PC-3 (cell line): ENCODE measurements around the gene NAA38. TPM values are rescaled to one million over a fixed set of nuclear protein-coding genes. Genes with fewer than 3 reads are reported as not detected.

Experiments used
- ATAC-seq: fragments of 200-7000 bp; cut with Tn5 transposase; 2 replicates; pipeline ENCODE4 v1.9.1; 2020; ENCODE audit warnings: mild to moderate bottlenecking, moderate library complexity
- BruUV-seq: library from RNA; stranded (reverse); fragments of 400-500 nt; replicated peaks from 2 replicates; lab custom pipeline; 2021; lab: Mats Ljungman, UMichigan
- CTCF ChIA-PET: fragments of 300-600 bp; sonication (Branson Sonifier 250); formaldehyde crosslinking; loops from one replicate; lab custom pipeline; 2022; ENCODE audit warnings: antibody characterized with exemption; lab: Charles Lee
- POLR2A ChIA-PET: fragments of 300-600 bp; sonication (Branson Sonifier 250); formaldehyde crosslinking; loops from one replicate; lab custom pipeline; 2022; ENCODE audit warnings: antibody characterized with exemption; ENCODE audit not compliant: unreplicated experiment; lab: Charles Lee
- DNase-seq: peaks from one replicate; pipeline ENCODE4 v3.0.0-alpha.2; 2015
- H2AFZ ChIP-seq: fragments of 300-600 bp; sonication (generic); 2 replicates; pipeline ENCODE4 v1.6.0; 2016; ENCODE audit warnings: antibody characterized with exemption, low read length
- H3F3A ChIP-seq: fragments of 300-600 bp; sonication (generic); one replicate; pipeline ENCODE4 v1.6.0; 2017; ENCODE audit warnings: antibody characterized with exemption, low read length, control low read depth, mild to moderate bottlenecking; ENCODE audit not compliant: unreplicated experiment
- H3K27ac ChIP-seq: fragments of 300-600 bp; sonication (generic); 2 replicates; pipeline ENCODE4 v1.5.1; 2016; ENCODE audit warnings: mild to moderate bottlenecking, low read length
- H3K27me3 ChIP-seq: fragments of 300-600 bp; sonication (generic); 2 replicates; pipeline ENCODE4 v1.6.1; 2016; ENCODE audit warnings: low read length, mixed read lengths
- H3K36me3 ChIP-seq: fragments of 300-600 bp; sonication (generic); 2 replicates; pipeline ENCODE4 v1.6.1; 2016; ENCODE audit warnings: low read depth, mixed run types, low read length, mixed read lengths
- H3K4me1 ChIP-seq: fragments of 300-600 bp; sonication (generic); 2 replicates; pipeline ENCODE4 v1.5.1; 2016; ENCODE audit warnings: low read length; ENCODE audit not compliant: insufficient read depth
- H3K4me2 ChIP-seq: fragments of 300-600 bp; sonication (generic); 2 replicates; pipeline ENCODE4 v1.6.0; 2016; ENCODE audit warnings: low read length
- H3K4me3 ChIP-seq: fragments of 300-600 bp; sonication (generic); 2 replicates; pipeline ENCODE4 v1.5.1; 2016; ENCODE audit warnings: mild to moderate bottlenecking, low read length, mixed read lengths
- H3K79me2 ChIP-seq: fragments of 300-600 bp; sonication (generic); 2 replicates; pipeline ENCODE4 v1.6.1; 2017; ENCODE audit warnings: low read length, mixed read lengths
- H3K9ac ChIP-seq: fragments of 300-600 bp; sonication (generic); 2 replicates; pipeline ENCODE4 v1.6.0; 2016; ENCODE audit warnings: mild to moderate bottlenecking, low read length
- H3K9me2 ChIP-seq: fragments of 300-600 bp; sonication (generic); replicated peaks from 2 replicates; pipeline ENCODE4 v1.6.1; 2016; ENCODE audit warnings: mixed run types, low read length, mixed read lengths
- H3K9me3 ChIP-seq: fragments of 300-600 bp; sonication (generic); 2 replicates; pipeline ENCODE4 v1.6.1; 2016; ENCODE audit warnings: low read length, mixed read lengths
- H4K20me1 ChIP-seq: fragments of 300-600 bp; sonication (generic); 2 replicates; pipeline ENCODE4 v1.6.1; 2016; ENCODE audit warnings: low read length, mixed read lengths
- EZH2 ChIP-seq: fragments of 300-600 bp; sonication (generic); IDR thresholded peaks from one replicate; pipeline ENCODE4 v1.6.1; 2017; ENCODE audit warnings: antibody characterized with exemption, mild to moderate bottlenecking, low read length; ENCODE audit not compliant: unreplicated experiment
- EZH2phosphoT487 ChIP-seq: fragments of 300-600 bp; sonication (generic); IDR thresholded peaks from 2 replicates; pipeline ENCODE4 v1.6.1; 2018; ENCODE audit warnings: mild to moderate bottlenecking, antibody characterized with exemption, low read length, borderline replicate concordance
- intact Hi-C: fragments of 100-400 bp; cut with micrococcal nuclease; formaldehyde crosslinking; loops from 2 replicates; pipeline ENCODE4 v1.9.0; 2023
- total RNA-seq: library from RNA; depleted of rRNA; stranded (reverse); fragments of >200 nt; gene quantifications from 2 replicates; pipeline ENCODE4 v1.2.3, GENCODE V29; 2014
- TF ChIP-seq, protein P1 (sequence below): fragments of 300-600 bp; sonication (generic); conservative IDR thresholded peaks from 2 replicates; pipeline ENCODE4 v1.5.1; 2017; ENCODE audit warnings: antibody characterized with exemption, low read depth, mild to moderate bottlenecking, low read length

Gene NAA38
- total RNA-seq, 1 experiment from 2014 or later: 403 TPM

DNA sequence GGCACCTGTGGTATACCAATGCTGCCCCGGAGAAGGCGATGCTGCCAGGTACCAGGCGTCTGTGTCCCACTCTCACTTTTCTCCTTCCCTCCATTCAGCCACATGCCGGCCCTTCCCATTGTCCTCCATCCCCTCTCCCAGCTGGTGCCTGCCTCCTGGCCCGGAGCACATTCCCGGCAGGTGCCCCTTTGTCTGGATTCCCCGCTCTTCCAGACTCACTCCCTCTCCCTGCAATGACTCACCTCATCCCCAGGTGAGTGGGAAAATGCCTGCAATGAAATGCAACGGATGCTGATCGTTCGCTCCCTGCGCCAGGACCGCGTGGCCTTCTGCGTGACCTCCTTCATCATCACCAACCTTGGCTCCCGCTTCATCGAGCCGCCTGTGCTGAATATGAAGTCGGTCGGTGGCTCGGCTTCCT lies 33.8 kb downstream of the NAA38 start:
- no peaks in the 10 kb centered on the region for H3K9me2 ChIP-seq
- H3K4me1 ChIP-seq: no peaks in the 10 kb centered on the region
- no peak overlapping the region for H3K4me3 ChIP-seq
- no peak overlapping the region for H3K27ac ChIP-seq
- no peaks in the 10 kb centered on the region for H3K79me2 ChIP-seq
- intact Hi-C loops: loop anchor here (5.0 kb wide), 1 partner anchor 76 kb away; no protein-coding TSS in a partner anchor
- no peak overlapping the region for H3K9ac ChIP-seq
- no peak overlapping the region for H3K4me2 ChIP-seq
- no peak overlapping the region for H2AFZ ChIP-seq
- no peaks in the 10 kb centered on the region for H3K36me3 ChIP-seq
- DNase-seq (no peak), ATAC-seq (no peak)
- no TSS peak for BruUV-seq
- H4K20me1 ChIP-seq: no peaks in the 10 kb centered on the region
- ChIA-PET CTCF (interaction anchor here (0.6 kb wide), 1 partner anchor 89 kb away, joined by 3 read pairs; no protein-coding TSS in a partner anchor), POLR2A (no interaction called here)
- H3K9me3 ChIP-seq: no peaks in the 10 kb centered on the region
- TF ChIP-seq, protein P1, sequence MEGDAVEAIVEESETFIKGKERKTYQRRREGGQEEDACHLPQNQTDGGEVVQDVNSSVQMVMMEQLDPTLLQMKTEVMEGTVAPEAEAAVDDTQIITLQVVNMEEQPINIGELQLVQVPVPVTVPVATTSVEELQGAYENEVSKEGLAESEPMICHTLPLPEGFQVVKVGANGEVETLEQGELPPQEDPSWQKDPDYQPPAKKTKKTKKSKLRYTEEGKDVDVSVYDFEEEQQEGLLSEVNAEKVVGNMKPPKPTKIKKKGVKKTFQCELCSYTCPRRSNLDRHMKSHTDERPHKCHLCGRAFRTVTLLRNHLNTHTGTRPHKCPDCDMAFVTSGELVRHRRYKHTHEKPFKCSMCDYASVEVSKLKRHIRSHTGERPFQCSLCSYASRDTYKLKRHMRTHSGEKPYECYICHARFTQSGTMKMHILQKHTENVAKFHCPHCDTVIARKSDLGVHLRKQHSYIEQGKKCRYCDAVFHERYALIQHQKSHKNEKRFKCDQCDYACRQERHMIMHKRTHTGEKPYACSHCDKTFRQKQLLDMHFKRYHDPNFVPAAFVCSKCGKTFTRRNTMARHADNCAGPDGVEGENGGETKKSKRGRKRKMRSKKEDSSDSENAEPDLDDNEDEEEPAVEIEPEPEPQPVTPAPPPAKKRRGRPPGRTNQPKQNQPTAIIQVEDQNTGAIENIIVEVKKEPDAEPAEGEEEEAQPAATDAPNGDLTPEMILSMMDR: no peak
- TF ChIP-seq EZH2phosphoT487 (no peak), EZH2 (no peak)
- H3F3A ChIP-seq: no peaks in the 10 kb centered on the region
- no peaks in the 10 kb centered on the region for H3K27me3 ChIP-seq

DNA sequence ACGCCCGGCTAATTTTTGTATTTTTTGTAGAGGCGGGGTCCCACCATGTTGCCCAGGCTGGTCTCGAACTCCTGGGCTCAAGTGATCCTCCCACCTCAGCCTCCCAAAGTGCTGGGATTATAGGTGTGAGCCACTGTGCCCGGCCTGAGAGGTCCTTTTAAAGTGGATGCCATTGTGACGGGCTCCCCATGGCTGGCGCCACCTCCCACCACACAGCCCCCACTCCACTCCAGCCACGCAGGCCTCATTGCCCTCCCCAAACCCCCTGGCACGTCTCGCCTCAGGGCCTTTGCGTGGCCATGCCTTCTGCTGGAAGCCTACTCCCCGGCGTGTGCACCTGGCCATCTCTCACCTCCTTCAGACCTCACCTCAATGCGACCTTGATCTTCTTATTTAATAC lies 35.2 kb downstream of the NAA38 start:
- POLR2A ChIA-PET: no interaction called here
- Histone ChIP-seq H3K4me3 (no peak overlapping the region), H3K9me3 (no peaks in the 10 kb centered on the region), H3K4me1 (no peaks in the 10 kb centered on the region), H2AFZ (no peak overlapping the region), H3K9me2 (no peaks in the 10 kb centered on the region), H3K27me3 (no peaks in the 10 kb centered on the region), H3K9ac (no peak overlapping the region), H4K20me1 (no peaks in the 10 kb centered on the region), H3F3A (no peaks in the 10 kb centered on the region), H3K4me2 (no peak overlapping the region), H3K79me2 (no peaks in the 10 kb centered on the region), H3K36me3 (no peaks in the 10 kb centered on the region), H3K27ac (no peak overlapping the region)
- DNase-seq (no peak), ATAC-seq (no peak)
- CTCF ChIA-PET: no interaction called here
- TF ChIP-seq, protein P1: no peak
- TF ChIP-seq EZH2 (no peak), EZH2phosphoT487 (no peak)
- intact Hi-C loops: loop anchor here (1.0 to 5.0 kb wide), 2 partner anchors 29 to 75 kb away; no protein-coding TSS in a partner anchor
- no TSS peak for BruUV-seq

DNA sequence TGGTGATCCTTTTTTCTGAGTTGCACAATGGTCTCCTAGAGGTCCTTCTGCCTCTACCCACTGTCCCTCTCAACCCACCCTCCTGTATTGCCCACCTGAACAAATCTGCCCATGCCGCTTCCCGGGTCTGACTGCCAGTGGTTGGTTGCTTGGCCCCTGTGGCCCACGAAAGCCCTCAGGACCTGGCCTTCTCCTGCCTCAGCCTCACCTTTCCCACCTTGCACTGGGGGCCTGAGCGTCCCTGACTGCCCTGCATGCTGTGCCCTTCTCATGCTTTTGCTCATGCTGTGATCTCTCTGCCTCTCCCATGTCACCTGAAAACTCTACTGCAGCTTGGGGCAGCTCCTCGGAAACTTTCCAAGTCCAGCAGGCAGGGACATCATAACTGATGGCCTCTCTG lies 37.1 kb downstream of the NAA38 start:
- intact Hi-C loops: loop anchor here (5.0 kb wide), 1 partner anchor 73 kb away; no protein-coding TSS in a partner anchor
- Histone ChIP-seq H3K4me1 (no peaks in the 10 kb centered on the region), H3K27ac (no peak overlapping the region), H4K20me1 (no peaks in the 10 kb centered on the region), H3K9ac (no peak overlapping the region), H2AFZ (no peak overlapping the region), H3K9me2 (no peaks in the 10 kb centered on the region), H3K4me2 (no peak overlapping the region), H3K36me3 (no peaks in the 10 kb centered on the region), H3K4me3 (no peak overlapping the region), H3F3A (no peaks in the 10 kb centered on the region), H3K27me3 (no peaks in the 10 kb centered on the region), H3K79me2 (no peaks in the 10 kb centered on the region), H3K9me3 (no peaks in the 10 kb centered on the region)
- DNase-seq: no peak
- no peak for ATAC-seq
- CTCF ChIA-PET: no interaction called here
- BruUV-seq: no TSS peak
- TF ChIP-seq, protein P1: no peak
- POLR2A ChIA-PET: no interaction called here
